ENCODE data around the gene MAPK8IP1. TPM values are rescaled to one million over a fixed set of nuclear protein-coding genes. Genes with fewer than 3 reads are reported as not detected.

MAPK8IP1 gene
- total RNA-seq, 1 donor = 6.5 TPM

GRCh38 chr11:45925550-45925949 lies 40.1 kb downstream of the MAPK8IP1 start:
- H3K4me3 ChIP-seq (ENCODE audit: low read depth, low read length) = no peak overlapping the region
- no peak for TF ChIP-seq CTCF (IDR thresholded peaks at IDR 0.05; ENCODE audit: insufficient read depth, low read depth, low read length)
- DNase-seq (ENCODE audit: low read depth) = no peak

GRCh38 chr11:45926001-45926401 lies 40.5 kb downstream of the MAPK8IP1 start:
- no peak for TF ChIP-seq CTCF (IDR thresholded peaks at IDR 0.05; ENCODE audit: insufficient read depth, low read depth, low read length)
- no peak for DNase-seq (ENCODE audit: low read depth)
- no peak overlapping the region for H3K4me3 ChIP-seq (ENCODE audit: low read depth, low read length)

GRCh38 chr11:45926536-45927331 lies 41.3 kb downstream of the MAPK8IP1 start:
- no peak for DNase-seq (ENCODE audit: low read depth)
- TF ChIP-seq CTCF (IDR thresholded peaks at IDR 0.05; ENCODE audit: insufficient read depth, low read depth, low read length) = no peak
- no peak overlapping the region for H3K4me3 ChIP-seq (ENCODE audit: low read depth, low read length)

- TF ChIP-seq CTCF (IDR thresholded peaks at IDR 0.05; ENCODE audit: insufficient read depth, low read depth, low read length) = no peak
- no peak overlapping the region for H3K4me3 ChIP-seq (ENCODE audit: low read depth, low read length)
- DNase-seq (ENCODE audit: low read depth) = no peak
Observed at GRCh38 chr11:45927332-45927683, 41.9 kb downstream of the MAPK8IP1 start.

- DNase-seq (ENCODE audit: low read depth) = no peak
- TF ChIP-seq CTCF (IDR thresholded peaks at IDR 0.05; ENCODE audit: insufficient read depth, low read depth, low read length) = no peak
- no peak overlapping the region for H3K4me3 ChIP-seq (ENCODE audit: low read depth, low read length)
Observed at GRCh38 chr11:45927684-45928413, 42.4 kb downstream of the MAPK8IP1 start.

- DNase-seq (ENCODE audit: low read depth) = no peak
- no peak for TF ChIP-seq CTCF (IDR thresholded peaks at IDR 0.05; ENCODE audit: insufficient read depth, low read depth, low read length)
- H3K4me3 ChIP-seq (ENCODE audit: low read depth, low read length) = no peak overlapping the region
Observed at GRCh38 chr11:45928535-45929215, 43.2 kb downstream of the MAPK8IP1 start.

Measured in fibroblast of villous mesenchyme (primary cell).